AG04450 (cell line): ENCODE measurements around the gene CNTNAP2. TPM values are rescaled to one million over a fixed set of nuclear protein-coding genes. Genes with fewer than 3 reads are reported as not detected.

ENCODE experiments used
- CTCF ChIA-PET: fragments of 300-600, 350-600 bp; formaldehyde crosslinking; extraction: SDS; loops from one replicate; lab custom pipeline; 2022; ENCODE audit warnings: antibody characterized with exemption, inconsistent platforms; lab: Charles Lee
- POLR2A ChIA-PET: fragments of 350-600 bp; formaldehyde crosslinking; extraction: SDS; loops from one replicate; lab custom pipeline; 2021; ENCODE audit warnings: antibody characterized with exemption, inconsistent platforms; lab: Yijun Ruan, JAX
- DNase-seq: peaks from one replicate; pipeline ENCODE4 v3.0.0-alpha.2; 2011; ENCODE audit warnings: low read depth, low spot score
- H3K27ac ChIP-seq: one replicate; pipeline ENCODE4 v1.5.1; 2012; ENCODE audit warnings: low read depth, low read length, control low read depth
- H3K27me3 ChIP-seq: one replicate; pipeline ENCODE4 v1.6.0; 2012; ENCODE audit warnings: low read length; ENCODE audit not compliant: control insufficient read depth, insufficient read depth
- H3K4me3 ChIP-seq: 2 replicates; pipeline ENCODE4 v1.5.1; 2011; ENCODE audit warnings: mild to moderate bottlenecking, low read depth, low read length, control low read depth
- H3K9me3 ChIP-seq: 2 replicates; pipeline ENCODE4 v1.5.1; 2012; ENCODE audit warnings: low read length; ENCODE audit not compliant: control insufficient read depth, insufficient read depth
- CTCF ChIP-seq: IDR thresholded peaks from 2 replicates; pipeline ENCODE4 v1.5.1; 2011; ENCODE audit warnings: low read depth, low read length, control low read depth, inconsistent platforms
- polyA plus RNA-seq: library from polyadenylated mRNA; depleted of rRNA; stranded (reverse); fragments of >200 nt; gene quantifications from 2 replicates; pipeline ENCODE4 v1.2.3, GENCODE V29; 2011

CNTNAP2 gene
- polyA plus RNA-seq, 1 experiment: not detected

GRCh38 chr7:148045521-148045920 is 1928.9 kb downstream of the CNTNAP2 start:
- Histone ChIP-seq H3K4me3 (no peak overlapping the region), H3K27ac (no peak overlapping the region), H3K27me3 (no peaks in the 10 kb centered on the region), H3K9me3 (peaks cover 27% of the 10 kb centered on the region)
- ChIA-PET CTCF (no interaction called here), POLR2A (no interaction called here)
- no peak for DNase-seq
- no peak for TF ChIP-seq CTCF

GRCh38 chr7:148049068-148049467 is 1932.5 kb downstream of the CNTNAP2 start:
- Histone ChIP-seq H3K27ac (no peak overlapping the region), H3K4me3 (no peak overlapping the region), H3K27me3 (no peaks in the 10 kb centered on the region), H3K9me3 (peaks cover 22% of the 10 kb centered on the region)
- DNase-seq: no peak
- ChIA-PET POLR2A (no interaction called here), CTCF (no interaction called here)
- TF ChIP-seq CTCF: no peak

- no peak for TF ChIP-seq CTCF
- H3K27ac ChIP-seq: no peak overlapping the region
- no peak for DNase-seq
- H3K27me3 ChIP-seq: no peaks in the 10 kb centered on the region
- H3K4me3 ChIP-seq: no peak overlapping the region
- POLR2A ChIA-PET: no interaction called here
- CTCF ChIA-PET: no interaction called here
- peaks cover 14% of the 10 kb centered on the region for H3K9me3 ChIP-seq
Observed at GRCh38 chr7:148050492-148051158, 1934.0 kb downstream of the CNTNAP2 start.

GRCh38 chr7:148056406-148056805 is 1939.8 kb downstream of the CNTNAP2 start:
- CTCF ChIA-PET: no interaction called here
- DNase-seq: no peak

More at GRCh38 chr7:148056406-148056805, 1939.8 kb downstream of the CNTNAP2 start:
- TF ChIP-seq CTCF: no peak
- POLR2A ChIA-PET: no interaction called here
- H3K4me3 ChIP-seq: no peak overlapping the region
- no peaks in the 10 kb centered on the region for H3K27me3 ChIP-seq
- H3K27ac ChIP-seq: no peak overlapping the region
- H3K9me3 ChIP-seq: peaks cover 5% of the 10 kb centered on the region
